GM12878 (cell line): ENCODE results near the gene ZNF808. TPM values are rescaled to one million over a fixed set of nuclear protein-coding genes. Genes with fewer than 3 reads are reported as not detected.

ENCODE experiments used
- ATAC-seq: fragments of 200-7000 bp; cut with Tn5 transposase; 3 replicates; pipeline ENCODE4 v1.9.1; 2020; ENCODE audit warnings: mild to moderate bottlenecking, moderate library complexity
- BruUV-seq: library from RNA; stranded (reverse); fragments of 400-500 nt; replicated peaks from 2 replicates; lab custom pipeline; 2021; lab: Mats Ljungman, UMichigan
- CTCF ChIA-PET: fragments of 300-600 bp; sonication (Branson Sonifier 250); formaldehyde crosslinking; extraction: SDS; loops from one replicate; lab custom pipeline; 2021; ENCODE audit warnings: inconsistent platforms; lab: Yijun Ruan, JAX
- POLR2A ChIA-PET: fragments of 350-600 bp; formaldehyde crosslinking; extraction: SDS; loops from one replicate; lab custom pipeline; 2021; ENCODE audit warnings: inconsistent platforms; lab: Charles Lee
- RAD21 ChIA-PET: fragments of 300-600 bp; sonication (Branson Sonifier 250); formaldehyde crosslinking; loops from one replicate; lab custom pipeline; 2023; ENCODE audit warnings: antibody characterized with exemption; ENCODE audit not compliant: unreplicated experiment; lab: Charles Lee
- SMC1A ChIA-PET: fragments of 300-600 bp; sonication (Branson Sonifier 250); formaldehyde crosslinking; loops from one replicate; lab custom pipeline; 2023; ENCODE audit not compliant: unreplicated experiment, uncharacterized antibody; lab: Charles Lee
- DNase-seq: peaks from one replicate; pipeline ENCODE4 v3.0.0-alpha.2; 2011; ENCODE audit warnings: low read depth, low spot score
- FAIRE-seq: peaks from 3 replicates; lab custom pipeline; 2011; peaks lifted over from hg19 to GRCh38; lab: Jason Lieb, UNC
- H2AFZ ChIP-seq: 2 replicates; pipeline ENCODE4 v1.6.0; 2011; ENCODE audit warnings: low read depth, low read length, control low read depth; ENCODE audit not compliant: control insufficient read depth
- H3K27ac ChIP-seq: 2 replicates; pipeline ENCODE4 v1.5.1; 2011; ENCODE audit warnings: control low read depth; ENCODE audit not compliant: control insufficient read depth, insufficient read depth
- H3K27me3 ChIP-seq, 2 experiments: replicated peaks in 1 of 2; 2 replicates each; pipeline versions ENCODE4 v1.6.0 to v1.6.1; 2011; ENCODE audit warnings: low read length in 1 of 2; ENCODE audit not compliant: control insufficient read depth in 2 of 2, insufficient read depth in 2 of 2
- H3K36me3 ChIP-seq, 2 experiments: 2 replicates each; pipeline ENCODE4 v1.5.1; 2011; ENCODE audit warnings: low read length in 1 of 2; ENCODE audit not compliant: control insufficient read depth in 2 of 2, insufficient read depth in 2 of 2
- H3K4me1 ChIP-seq: 2 replicates; pipeline ENCODE4 v1.6.1; 2011; ENCODE audit warnings: mild to moderate bottlenecking, low read length, moderate library complexity, mixed read lengths; ENCODE audit not compliant: control insufficient read depth, insufficient read depth
- H3K4me2 ChIP-seq: 2 replicates; pipeline ENCODE4 v1.6.0; 2011; ENCODE audit warnings: control low read depth; ENCODE audit not compliant: control insufficient read depth, insufficient read depth
- H3K4me3 ChIP-seq: fragments of 200-600 bp; sonication (generic); 2 replicates; pipeline ENCODE4 v1.5.1; 2016
- H3K79me2 ChIP-seq: 2 replicates; pipeline ENCODE4 v1.6.0; 2011; ENCODE audit warnings: low read length; ENCODE audit not compliant: control insufficient read depth, insufficient read depth
- H3K9ac ChIP-seq: 2 replicates; pipeline ENCODE4 v1.8.0; 2011; ENCODE audit warnings: low read length, control low read depth, mixed read lengths; ENCODE audit not compliant: control insufficient read depth, insufficient read depth
- H3K9me3 ChIP-seq: replicated peaks from 3 replicates; pipeline ENCODE4 v1.5.1; 2011; ENCODE audit warnings: mild to moderate bottlenecking, low read length; ENCODE audit not compliant: control insufficient read depth, insufficient read depth
- H4K20me1 ChIP-seq: 2 replicates; pipeline ENCODE4 v1.6.0; 2011; ENCODE audit not compliant: control insufficient read depth, insufficient read depth
- HDAC6 ChIP-seq: fragments of 200-600 bp; sonication (generic); IDR thresholded peaks from one replicate; pipeline ENCODE4 v1.8.0; 2017; ENCODE audit warnings: antibody characterized with exemption; ENCODE audit not compliant: unreplicated experiment
- JUND ChIP-seq: IDR thresholded peaks from 2 replicates; pipeline ENCODE4 v1.6.1; 2012; ENCODE audit warnings: low read depth, mild to moderate bottlenecking, low read length, improper control_type of control experiment, moderate library complexity
- NR2C1 ChIP-seq: fragments of 450-650 bp; IDR thresholded peaks from 2 replicates; pipeline ENCODE4 v1.6.1; 2017; ENCODE audit warnings: antibody characterized with exemption, mild to moderate bottlenecking, moderate library complexity
- ZNF217 ChIP-seq: fragments of 450-650 bp; IDR thresholded peaks from 2 replicates; pipeline ENCODE4 v1.6.1; 2017; ENCODE audit warnings: antibody characterized with exemption, mild to moderate bottlenecking
- WGBS: methylation state at CpG from one replicate; pipeline ENCODE4 v1.1.6; 2016; ENCODE audit warnings: low lambda C conversion rate; ENCODE audit not compliant: insufficient replicate concordance, insufficient coverage; ENCODE audit errors: missing lambda C conversion rate; 5-methylcytosine and 5-hydroxymethylcytosine counted together
- in situ Hi-C: fragments of 300-500 bp; cut with MboI; formaldehyde crosslinking; loops from 9 replicates; pipeline ENCODE4 v1.14.3; 2018; ENCODE audit warnings: mixed read lengths
- intact Hi-C: fragments of 100-400 bp; cut with micrococcal nuclease; formaldehyde crosslinking; loops from one replicate; pipeline ENCODE4 v1.14.2; 2022; ENCODE audit not compliant: unreplicated experiment
- polyA plus RNA-seq, 11 experiments: library from polyadenylated mRNA; depleted of rRNA in 4 of 11; unstranded in 6 of 11; stranded (reverse) in 5 of 11; fragments of >200 nt; fragmentation: Nextera tagmentation in 4 of 11; fragmentation: Illumina TruSeq in 1 of 11; extraction: Ambion mirVana in 4 of 11; extraction: Trizol in 1 of 11; gene quantifications; 1 replicate in 1 of 11; 2 replicates in 10 of 11; pipeline versions ENCODE4 v1.2.1 to v1.2.3, GENCODE V29; 2011 to 2016; ENCODE audit warnings: inconsistent platforms in 2 of 11, missing spikeins in 2 of 11, low read depth in 1 of 11
- total RNA-seq, 4 experiments: library from RNA; depleted of rRNA in 3 of 4; stranded (reverse); fragments of >200 nt in 3 of 4; fragmentation: Illumina TruSeq in 1 of 4; extraction: Trizol in 1 of 4; gene quantifications; 2 replicates each; pipeline versions ENCODE4 v1.2.1 to v1.2.3, GENCODE V29; 2013 to 2021
- TF ChIP-seq, protein P1 (sequence below): fragments of 450-650 bp; IDR thresholded peaks from 2 replicates; pipeline ENCODE4 v1.6.1; 2018; ENCODE audit warnings: mild to moderate bottlenecking, low read depth, moderate library complexity; ENCODE audit not compliant: partially characterized antibody

The ZNF808 gene
- total and polyA plus RNA-seq, 10 of the 15 experiments (the other 5 are each of a cell fraction or from before 2014, with no cell fraction given): 2.1 to 20.2 (median 7.2) TPM

DNA sequence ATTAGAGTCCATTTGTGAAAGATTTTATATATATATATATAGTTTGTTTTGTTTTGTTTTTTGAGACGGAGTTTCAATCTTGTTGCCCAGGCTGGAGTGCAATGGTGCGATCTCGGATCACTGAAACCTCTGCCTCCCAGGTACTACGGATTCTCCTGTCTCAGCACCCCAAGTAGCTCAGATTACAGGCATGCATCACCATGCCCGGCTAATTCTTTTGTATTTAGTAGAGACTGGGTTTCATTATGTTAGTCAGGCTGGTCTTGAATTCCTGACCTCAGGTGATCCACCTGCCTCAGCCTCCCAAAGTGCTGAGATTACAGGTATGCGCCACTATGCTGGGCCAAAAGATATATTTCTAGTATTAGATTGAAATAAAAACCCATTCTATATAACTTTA, 38.7 kb downstream of the ZNF808 start:
- Histone ChIP-seq H3K9me3 (peaks cover 14% of the 10 kb centered on the region), H3K4me2 (no peak overlapping the region), H4K20me1 (no peaks in the 10 kb centered on the region), H3K4me1 (no peaks in the 10 kb centered on the region), H3K4me3 (no peak overlapping the region), H3K79me2 (peaks cover 8% of the 10 kb centered on the region), H3K27ac (no peak overlapping the region), H2AFZ (no peak overlapping the region), H3K36me3 (no peaks in the 10 kb centered on the region; a peak in 1 of 4 replicates), H3K27me3 (no peaks in the 10 kb centered on the region), H3K9ac (no peak overlapping the region)
- WGBS: 98% methylated on average over 6 of the region's 6 CpGs
- ChIA-PET SMC1A (interaction anchor here (1.2 to 1.8 kb wide), 2 partner anchors 21 to 33 kb away, joined by 4 to 5 read pairs; no protein-coding TSS in a partner anchor), CTCF (interaction anchor here (1.0 kb wide), 1 partner anchor 9 kb away, joined by 4 read pairs; no protein-coding TSS in a partner anchor), POLR2A (interaction anchor here (0.6 kb wide), 2 partner anchors 15 to 1169 kb away, joined by 3 to 4 read pairs; no protein-coding TSS in a partner anchor), RAD21 (interaction anchor here (1.2 kb wide), 1 partner anchor 197 kb away, joined by 3 read pairs; the partner anchor contains the start of gene ZNF880)
- intact Hi-C loops (no loop called here), in situ Hi-C loops (no loop called here)
- FAIRE-seq: no peak
- no peak for DNase-seq
- BruUV-seq: no TSS peak
- TF ChIP-seq, protein P1, sequence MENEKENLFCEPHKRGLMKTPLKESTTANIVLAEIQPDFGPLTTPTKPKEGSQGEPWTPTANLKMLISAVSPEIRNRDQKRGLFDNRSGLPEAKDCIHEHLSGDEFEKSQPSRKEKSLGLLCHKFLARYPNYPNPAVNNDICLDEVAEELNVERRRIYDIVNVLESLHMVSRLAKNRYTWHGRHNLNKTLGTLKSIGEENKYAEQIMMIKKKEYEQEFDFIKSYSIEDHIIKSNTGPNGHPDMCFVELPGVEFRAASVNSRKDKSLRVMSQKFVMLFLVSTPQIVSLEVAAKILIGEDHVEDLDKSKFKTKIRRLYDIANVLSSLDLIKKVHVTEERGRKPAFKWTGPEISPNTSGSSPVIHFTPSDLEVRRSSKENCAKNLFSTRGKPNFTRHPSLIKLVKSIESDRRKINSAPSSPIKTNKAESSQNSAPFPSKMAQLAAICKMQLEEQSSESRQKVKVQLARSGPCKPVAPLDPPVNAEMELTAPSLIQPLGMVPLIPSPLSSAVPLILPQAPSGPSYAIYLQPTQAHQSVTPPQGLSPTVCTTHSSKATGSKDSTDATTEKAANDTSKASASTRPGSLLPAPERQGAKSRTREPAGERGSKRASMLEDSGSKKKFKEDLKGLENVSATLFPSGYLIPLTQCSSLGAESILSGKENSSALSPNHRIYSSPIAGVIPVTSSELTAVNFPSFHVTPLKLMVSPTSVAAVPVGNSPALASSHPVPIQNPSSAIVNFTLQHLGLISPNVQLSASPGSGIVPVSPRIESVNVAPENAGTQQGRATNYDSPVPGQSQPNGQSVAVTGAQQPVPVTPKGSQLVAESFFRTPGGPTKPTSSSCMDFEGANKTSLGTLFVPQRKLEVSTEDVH: no peak
- TF ChIP-seq NR2C1: no peak
- TF ChIP-seq HDAC6: no peak
- no peak for TF ChIP-seq ZNF217
- no peak for TF ChIP-seq JUND
- ATAC-seq: no peak
